Measurements from ENCODE around the gene CFAP20DC. TPM values are rescaled to one million over a fixed set of nuclear protein-coding genes. Genes with fewer than 3 reads are reported as not detected.
A peak's percentile ranks its signal among the peaks of the same experiment; 100 is the strongest.
"Not testable (repeated sequence)": the region's sequence is repeated elsewhere in the genome, so short reads cannot be mapped to it uniquely, and the experiment has no call there.

CFAP20DC gene
- polyA plus RNA-seq (2013, experiment 1 of 2) = 0.36 TPM
- polyA plus RNA-seq (2013, experiment 2 of 2) = 0.60 TPM

GRCh38 chr3:59049671-59050331, at the start of gene CFAP20DC:
TSS of gene CFAP20DC (minus strand) at chr3:59050025. CDS start at chr3:59049631, 394 bp downstream.
- Histone ChIP-seq H3K27ac (ENCODE audit: low read length, poor library complexity, severe bottlenecking) (no peak within 1 kb of the TSS), H2AK5ac (ENCODE audit: low read length, severe bottlenecking) (no peak within 1 kb of the TSS), H3K4me2 (ENCODE audit: low read length, poor library complexity, severe bottlenecking) (peak within 1 kb of the TSS; percentile 88), H3K18ac (ENCODE audit: low read depth in 1 of 2, low read length in 2 of 2) (peak within 1 kb of the TSS; percentile 9 to 86), H3K4me3 (ENCODE audit: insufficient read depth in 1 of 2, low read depth in 1 of 2, low read length in 2 of 2) (peak within 1 kb of the TSS; percentile 74 to 83), H3K27me3 (ENCODE audit: control insufficient read depth in 1 of 2, insufficient read depth in 1 of 2, low read length in 2 of 2) (no peaks in the 10 kb centered on the region), H3K4me1 (ENCODE audit: control insufficient read depth, insufficient read depth, low read depth, low read length) (peaks cover 3% of the 10 kb centered on the region), H4K8ac (ENCODE audit: low read length) (peak within 1 kb of the TSS; percentile 86), H2AFZ (ENCODE audit: low read depth, low read length) (peak within 1 kb of the TSS; percentile 96), H3K23ac (ENCODE audit: low read length in 2 of 2) (no peak within 1 kb of the TSS), H3K9ac (ENCODE audit: low read length) (peak within 1 kb of the TSS; percentile 95), H3K14ac (ENCODE audit: low read length in 2 of 2) (peak within 1 kb of the TSS in 1 of 2 experiments; percentile 87), H3K4ac (ENCODE audit: low read depth in 1 of 2, low read length in 2 of 2) (peak within 1 kb of the TSS in 1 of 2 experiments; percentile 74), H2BK12ac (ENCODE audit: low read length in 2 of 2) (peak within 1 kb of the TSS in 1 of 2 experiments; percentile 26), H4K91ac (ENCODE audit: low read length) (peak within 1 kb of the TSS; percentile 8), H3K36me3 (ENCODE audit: control insufficient read depth in 1 of 2, insufficient read depth in 2 of 2, low read depth in 1 of 2, low read length in 2 of 2) (peaks cover 0 to 6% of the 10 kb centered on the region in 2 experiments), H2BK5ac (ENCODE audit: low read depth, low read length, poor library complexity, severe bottlenecking) (peak within 1 kb of the TSS; percentile 59), H3K79me1 (replicated peaks; ENCODE audit: low read length, poor library complexity, severe bottlenecking) (peaks cover 2% of the 10 kb centered on the region), H3K9me3 (ENCODE audit: control insufficient read depth, low read length) (no peaks in the 10 kb centered on the region), H2BK120ac (ENCODE audit: low read depth, low read length) (no peak within 1 kb of the TSS), H2BK15ac (ENCODE audit: low read depth, poor library complexity, severe bottlenecking) (no peak within 1 kb of the TSS)
- 4% methylated on average over 54 of the region's 60 CpGs for WGBS
- peak; percentile 94 for DNase-seq

GRCh38 chr3:59098516-59098915, 48.7 kb upstream of the CFAP20DC start:
- not testable (repeated sequence) for H3K14ac ChIP-seq (ENCODE audit: low read length in 2 of 2)
- no CpG with 5 or more reads among the region's 1 CpG for WGBS

GRCh38 chr3:59094446-59094845, 44.6 kb upstream of the CFAP20DC start:
- H3K18ac ChIP-seq (ENCODE audit: low read depth in 1 of 2, low read length in 2 of 2) = no peak overlapping the region
- no peak overlapping the region for H2AFZ ChIP-seq (ENCODE audit: low read depth, low read length)
- WGBS = 79% methylated on average over 1 of the region's 3 CpGs
- no peaks in the 10 kb centered on the region for H3K79me1 ChIP-seq (replicated peaks; ENCODE audit: low read length, poor library complexity, severe bottlenecking)
- H3K36me3 ChIP-seq (ENCODE audit: control insufficient read depth in 1 of 2, insufficient read depth in 2 of 2, low read depth in 1 of 2, low read length in 2 of 2) = no peaks in the 10 kb centered on the region
- H3K4me2 ChIP-seq (ENCODE audit: low read length, poor library complexity, severe bottlenecking) = no peak overlapping the region
- H2BK12ac ChIP-seq (ENCODE audit: low read length in 2 of 2) = no peak overlapping the region
- no peak overlapping the region for H3K4me3 ChIP-seq (ENCODE audit: insufficient read depth in 1 of 2, low read depth in 1 of 2, low read length in 2 of 2)
- peaks cover 16% of the 10 kb centered on the region for H3K9me3 ChIP-seq (ENCODE audit: control insufficient read depth, low read length)
- no peak overlapping the region for H3K27ac ChIP-seq (ENCODE audit: low read length, poor library complexity, severe bottlenecking)
- no peak overlapping the region for H4K8ac ChIP-seq (ENCODE audit: low read length)
- H2BK120ac ChIP-seq (ENCODE audit: low read depth, low read length) = no peak overlapping the region
- H3K27me3 ChIP-seq (ENCODE audit: control insufficient read depth in 1 of 2, insufficient read depth in 1 of 2, low read length in 2 of 2) = no peaks in the 10 kb centered on the region
- no peak for DNase-seq
- H3K9ac ChIP-seq (ENCODE audit: low read length) = no peak overlapping the region
- H3K4ac ChIP-seq (ENCODE audit: low read depth in 1 of 2, low read length in 2 of 2) = no peak overlapping the region
- no peak overlapping the region for H2BK15ac ChIP-seq (ENCODE audit: low read depth, poor library complexity, severe bottlenecking)
- H2AK5ac ChIP-seq (ENCODE audit: low read length, severe bottlenecking) = no peak overlapping the region
- H4K91ac ChIP-seq (ENCODE audit: low read length) = no peak overlapping the region
- no peak overlapping the region for H2BK5ac ChIP-seq (ENCODE audit: low read depth, low read length, poor library complexity, severe bottlenecking)
- H3K4me1 ChIP-seq (ENCODE audit: control insufficient read depth, insufficient read depth, low read depth, low read length) = no peaks in the 10 kb centered on the region
- H3K14ac ChIP-seq (ENCODE audit: low read length in 2 of 2) = no peak overlapping the region
- H3K23ac ChIP-seq (ENCODE audit: low read length in 2 of 2) = no peak overlapping the region

More at GRCh38 chr3:59098516-59098915, 48.7 kb upstream of the CFAP20DC start:
- H4K91ac ChIP-seq (ENCODE audit: low read length); H4K8ac ChIP-seq (ENCODE audit: low read length); H2BK120ac ChIP-seq (ENCODE audit: low read depth, low read length); H2BK5ac ChIP-seq (ENCODE audit: low read depth, low read length, poor library complexity, severe bottlenecking); H3K9ac ChIP-seq (ENCODE audit: low read length); H3K27me3 ChIP-seq (ENCODE audit: control insufficient read depth in 1 of 2, insufficient read depth in 1 of 2, low read length in 2 of 2); H2BK15ac ChIP-seq (ENCODE audit: low read depth, poor library complexity, severe bottlenecking); H3K18ac ChIP-seq (ENCODE audit: low read depth in 1 of 2, low read length in 2 of 2); H3K4me3 ChIP-seq (ENCODE audit: insufficient read depth in 1 of 2, low read depth in 1 of 2, low read length in 2 of 2); H2BK12ac ChIP-seq (ENCODE audit: low read length in 2 of 2); DNase-seq; H2AK5ac ChIP-seq (ENCODE audit: low read length, severe bottlenecking); H3K27ac ChIP-seq (ENCODE audit: low read length, poor library complexity, severe bottlenecking); H3K4me1 ChIP-seq (ENCODE audit: control insufficient read depth, insufficient read depth, low read depth, low read length); H3K23ac ChIP-seq (ENCODE audit: low read length in 2 of 2); H3K36me3 ChIP-seq (ENCODE audit: control insufficient read depth in 1 of 2, insufficient read depth in 2 of 2, low read depth in 1 of 2, low read length in 2 of 2); H3K4ac ChIP-seq (ENCODE audit: low read depth in 1 of 2, low read length in 2 of 2); H3K79me1 ChIP-seq (replicated peaks; ENCODE audit: low read length, poor library complexity, severe bottlenecking); H2AFZ ChIP-seq (ENCODE audit: low read depth, low read length); H3K4me2 ChIP-seq (ENCODE audit: low read length, poor library complexity, severe bottlenecking): not testable (repeated sequence)
- H3K9me3 ChIP-seq (ENCODE audit: control insufficient read depth, low read length) = peaks cover 16% of the 10 kb centered on the region

GRCh38 chr3:59093521-59093920, 43.7 kb upstream of the CFAP20DC start:
- Histone ChIP-seq H3K14ac (ENCODE audit: low read length in 2 of 2) (no peak overlapping the region), H4K91ac (ENCODE audit: low read length) (no peak overlapping the region), H2BK5ac (ENCODE audit: low read depth, low read length, poor library complexity, severe bottlenecking) (no peak overlapping the region), H3K18ac (ENCODE audit: low read depth in 1 of 2, low read length in 2 of 2) (no peak overlapping the region), H3K27me3 (ENCODE audit: control insufficient read depth in 1 of 2, insufficient read depth in 1 of 2, low read length in 2 of 2) (no peaks in the 10 kb centered on the region), H3K4ac (ENCODE audit: low read depth in 1 of 2, low read length in 2 of 2) (no peak overlapping the region), H3K9me3 (ENCODE audit: control insufficient read depth, low read length) (peaks cover 11% of the 10 kb centered on the region), H3K4me1 (ENCODE audit: control insufficient read depth, insufficient read depth, low read depth, low read length) (no peaks in the 10 kb centered on the region), H3K36me3 (ENCODE audit: control insufficient read depth in 1 of 2, insufficient read depth in 2 of 2, low read depth in 1 of 2, low read length in 2 of 2) (no peaks in the 10 kb centered on the region), H3K79me1 (replicated peaks; ENCODE audit: low read length, poor library complexity, severe bottlenecking) (no peaks in the 10 kb centered on the region), H2BK12ac (ENCODE audit: low read length in 2 of 2) (no peak overlapping the region), H2BK120ac (ENCODE audit: low read depth, low read length) (no peak overlapping the region), H3K4me3 (ENCODE audit: insufficient read depth in 1 of 2, low read depth in 1 of 2, low read length in 2 of 2) (no peak overlapping the region), H4K8ac (ENCODE audit: low read length) (no peak overlapping the region), H2BK15ac (ENCODE audit: low read depth, poor library complexity, severe bottlenecking) (no peak overlapping the region), H2AK5ac (ENCODE audit: low read length, severe bottlenecking) (no peak overlapping the region), H3K23ac (ENCODE audit: low read length in 2 of 2) (no peak overlapping the region), H2AFZ (ENCODE audit: low read depth, low read length) (no peak overlapping the region), H3K27ac (ENCODE audit: low read length, poor library complexity, severe bottlenecking) (no peak overlapping the region), H3K4me2 (ENCODE audit: low read length, poor library complexity, severe bottlenecking) (no peak overlapping the region), H3K9ac (ENCODE audit: low read length) (no peak overlapping the region)
- DNase-seq = no peak
- 51% methylated on average over 1 of the region's 1 CpG for WGBS
